Kidney (tissue), 14 donors: Measurements from ENCODE around the gene HSPA5. TPM values are rescaled to one million over a fixed set of nuclear protein-coding genes. Genes with fewer than 3 reads are reported as not detected.
A peak's percentile ranks its signal among the peaks of the same experiment; 100 is the strongest.

Experiments used
- DNase-seq, 5 donors: peaks; one replicate each; pipeline ENCODE4 v3.0.0-alpha.2; 2013 to 2020
- FAIRE-seq: peaks from 2 replicates; lab custom pipeline; 2012; peaks lifted over from hg19 to GRCh38; lab: Jason Lieb, UNC
- H3K27ac ChIP-seq, 2 donors: one replicate each; pipeline ENCODE4 v1.7.0; 2013; ENCODE audit warnings: low read depth in 2 of 2, low read length in 2 of 2, inconsistent platforms in 1 of 2
- H3K27me3 ChIP-seq: one replicate; pipeline ENCODE4 v1.7.1; 2013; ENCODE audit warnings: low read length, inconsistent platforms; ENCODE audit not compliant: control insufficient read depth, insufficient read depth
- H3K36me3 ChIP-seq, 3 donors: one replicate each; pipeline versions ENCODE4 v1.7.0 to v1.7.1; 2013; ENCODE audit warnings: low read length in 3 of 3, control low read depth in 1 of 3, inconsistent platforms in 1 of 3; ENCODE audit not compliant: insufficient read depth in 3 of 3, control insufficient read depth in 2 of 3
- H3K4me1 ChIP-seq, 3 donors: one replicate each; pipeline versions ENCODE4 v1.7.0 to v1.7.1; 2013; ENCODE audit warnings: low read length in 3 of 3, inconsistent platforms in 1 of 3, low read depth in 1 of 3; ENCODE audit not compliant: control insufficient read depth in 2 of 3, insufficient read depth in 2 of 3
- H3K4me3 ChIP-seq, 3 donors: one replicate each; pipeline versions ENCODE4 v1.7.0 to v1.8.1; 2013; ENCODE audit warnings: low read length in 3 of 3, control low read depth in 1 of 3, inconsistent platforms in 1 of 3
- H3K9ac ChIP-seq, 3 donors: one replicate each; pipeline versions ENCODE4 v1.7.0 to v1.7.1; 2013; ENCODE audit warnings: low read length in 3 of 3, control low read depth in 1 of 3, inconsistent platforms in 1 of 3
- H3K9me3 ChIP-seq, 3 donors: one replicate each; pipeline versions ENCODE4 v1.7.0 to v1.7.1; 2013; ENCODE audit warnings: low read length in 3 of 3, control low read depth in 1 of 3, inconsistent platforms in 1 of 3; ENCODE audit not compliant: control insufficient read depth in 2 of 3, insufficient read depth in 1 of 3
- CTCF ChIP-seq: IDR thresholded peaks from 3 replicates; pipeline ENCODE4 v1.5.1; 2012; ENCODE audit warnings: mild to moderate bottlenecking, moderate library complexity, borderline replicate concordance; ENCODE audit not compliant: insufficient read depth; ENCODE audit errors: extremely low read depth
- intact Hi-C: fragments of 100-400 bp; cut with DNase I; formaldehyde crosslinking; loops from one replicate; pipeline ENCODE4 v1.11.1; 2022
- polyA plus RNA-seq: library from polyadenylated mRNA; stranded (reverse); fragments of 350-450 nt; fragmentation: Illumina TruSeq; extraction: RNeasy Lipid Tissue Mini Kit (QIAGEN cat#74804); gene quantifications from one replicate; pipeline ENCODE4 v1.2.3, GENCODE V29; 2014; ENCODE audit warnings: low read depth, low replicate concordance; ENCODE audit not compliant: insufficient read depth
- total RNA-seq: library from RNA; stranded (reverse); fragmentation: NEBNext Ultra II Directional; extraction: Animal tissue kit (Norgen Biotek cat#: 25700); gene quantifications from one replicate; pipeline ENCODE4 v1.2.1, GENCODE V29; 2021
- donor health status: control.
- donor health status: control.
- donor health status: control.
- donor health status: control.
- donor health status: control.
- donor health status: DM: yes; HTN: yes; CAD: no.
- donor health status: Normal renal cell carcinoma (clear cell type).

Gene HSPA5
- total and polyA plus RNA-seq, 2 donors from 2014 or later: 289 to 358 TPM

DNA sequence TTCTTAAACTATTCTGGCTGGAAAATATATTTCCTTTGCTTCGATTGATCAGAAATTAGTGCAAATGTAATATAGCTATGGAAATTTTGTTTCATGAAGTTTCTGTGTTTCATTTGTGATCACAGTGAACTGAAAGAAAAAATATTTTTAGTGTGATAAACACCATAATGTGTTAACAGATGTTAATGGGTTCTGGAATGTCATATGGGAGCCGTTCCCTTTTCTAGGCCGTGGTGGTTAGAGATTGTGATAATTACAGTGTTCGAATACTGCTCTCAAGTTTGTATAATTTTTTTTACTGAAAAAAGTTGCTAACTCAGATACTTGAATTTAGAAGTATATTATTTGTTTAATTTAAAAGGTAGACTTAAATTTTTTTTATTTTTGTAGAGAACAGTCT is 39.8 kb upstream of the HSPA5 start:
- Histone ChIP-seq H3K27ac (no peak overlapping the region), H3K9ac (no peak overlapping the region), H3K27me3 (no peaks in the 10 kb centered on the region), H3K4me1 (no peaks in the 10 kb centered on the region), H3K9me3 (no peaks in the 10 kb centered on the region), H3K4me3 (no peak overlapping the region), H3K36me3 (no peaks in the 10 kb centered on the region)
- DNase-seq (no peak), FAIRE-seq (no peak)
- intact Hi-C loops: no loop called here
- no peak for TF ChIP-seq CTCF

DNA sequence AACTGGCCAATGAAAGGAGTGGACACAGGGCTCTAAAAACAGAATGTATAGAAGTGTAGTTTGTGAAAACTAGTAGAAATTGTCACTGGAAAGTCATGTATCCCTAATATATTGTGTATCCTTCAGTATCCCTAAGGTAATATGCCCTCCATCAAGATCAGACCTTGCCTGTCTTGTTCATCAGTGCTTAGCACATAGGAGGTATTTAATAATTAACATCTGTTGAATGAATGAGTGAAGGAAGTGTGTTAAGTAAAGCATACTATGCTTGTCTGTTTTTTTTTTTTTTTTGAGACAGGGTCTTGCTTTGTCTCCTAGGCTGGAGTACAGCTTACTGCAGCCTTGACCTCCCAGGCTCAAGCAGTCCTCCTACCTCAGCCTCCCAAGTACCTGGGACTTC is 36.3 kb upstream of the HSPA5 start:
- FAIRE-seq (no peak), DNase-seq (no peak)
- H3K9me3 ChIP-seq: no peaks in the 10 kb centered on the region
- no peak for TF ChIP-seq CTCF
- H3K36me3 ChIP-seq: no peaks in the 10 kb centered on the region
- no peak overlapping the region for H3K4me3 ChIP-seq
- peaks cover 0 to 8% (median 0%) of the 10 kb centered on the region in 3 donors for H3K4me1 ChIP-seq
- intact Hi-C loops: no loop called here
- no peak overlapping the region for H3K27ac ChIP-seq
- no peak overlapping the region for H3K9ac ChIP-seq
- no peaks in the 10 kb centered on the region for H3K27me3 ChIP-seq

GRCh38 chr9:125276771-125277170 is 35.6 kb upstream of the HSPA5 start:
- H3K4me3 ChIP-seq: no peak overlapping the region
- no peaks in the 10 kb centered on the region for H3K36me3 ChIP-seq
- no peak overlapping the region for H3K9ac ChIP-seq
- FAIRE-seq (no peak), DNase-seq (no peak)
- H3K27me3 ChIP-seq: no peaks in the 10 kb centered on the region
- H3K27ac ChIP-seq: no peak overlapping the region
- peaks cover 0 to 8% (median 0%) of the 10 kb centered on the region in 3 donors for H3K4me1 ChIP-seq
- intact Hi-C loops: no loop called here
- TF ChIP-seq CTCF: no peak
- no peaks in the 10 kb centered on the region for H3K9me3 ChIP-seq

DNA sequence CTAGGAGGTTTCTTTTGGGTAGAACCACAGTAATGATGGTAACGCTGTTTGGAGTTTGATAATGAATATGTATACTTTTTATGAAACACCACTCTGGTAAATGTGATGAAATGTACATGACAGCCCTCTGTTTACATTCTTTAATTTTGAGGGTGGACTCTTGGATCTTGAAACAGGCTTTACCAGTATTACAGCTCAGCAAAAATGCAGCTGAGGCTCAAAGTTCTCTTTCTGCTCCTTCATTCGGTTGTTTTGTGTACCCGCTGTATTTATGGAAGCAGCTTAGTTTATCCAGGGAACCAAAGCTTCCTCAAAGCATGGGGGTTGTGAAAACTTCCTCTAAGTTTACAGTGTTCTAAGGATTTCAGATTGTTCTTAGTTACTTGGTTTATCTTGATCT is 31.6 kb upstream of the HSPA5 start:
- Histone ChIP-seq H3K4me1 (peaks cover 0 to 11% (median 0%) of the 10 kb centered on the region in 3 donors), H3K4me3 (peak overlapping the region in 1 of 3 donors; percentile 10), H3K27ac (peak overlapping the region in 1 of 2 donors; percentile 84), H3K36me3 (no peaks in the 10 kb centered on the region), H3K9ac (no peak overlapping the region), H3K27me3 (no peaks in the 10 kb centered on the region), H3K9me3 (no peaks in the 10 kb centered on the region)
- FAIRE-seq: no peak
- intact Hi-C loops: no loop called here
- peak in 2 of 5 donors; percentile 23 to 24 for DNase-seq
- no peak for TF ChIP-seq CTCF
